Stomach (tissue), 9 donors: Measurements from ENCODE around the gene BTG2. TPM values are rescaled to one million over a fixed set of nuclear protein-coding genes. Genes with fewer than 3 reads are reported as not detected.

Source experiments
- DNase-seq, 2 donors: peaks; one replicate each; pipeline versions ENCODE4 v3.0.0 to v3.0.0-alpha.2; 2013 to 2019
- H3K27ac ChIP-seq, 5 donors: fragments of 200-600 bp in 4 of 5; sonication (generic) in 4 of 5; one replicate each; pipeline ENCODE4 v1.5.1; 2013 to 2019; ENCODE audit warnings: mild to moderate bottlenecking in 1 of 5, moderate library complexity in 1 of 5
- H3K27me3 ChIP-seq, 3 donors: fragments of 200-600 bp; sonication (generic); one replicate each; pipeline ENCODE4 v1.5.1; 2017 to 2019; ENCODE audit warnings: mixed run types in 1 of 3
- H3K36me3 ChIP-seq, 4 donors: fragments of 200-600 bp; sonication (generic); 1 replicate in 3 of 4; 2 replicates in 1 of 4; pipeline ENCODE4 v1.5.1; 2016 to 2019
- H3K4me1 ChIP-seq, 4 donors: fragments of 200-600 bp; sonication (generic); one replicate each; pipeline ENCODE4 v1.5.1; 2016 to 2019
- H3K4me3 ChIP-seq, 4 donors: fragments of 200-600 bp; sonication (generic) in 3 of 4; one replicate each; pipeline ENCODE4 v1.5.1; 2016 to 2019; ENCODE audit warnings: mild to moderate bottlenecking in 1 of 4
- H3K9me3 ChIP-seq, 4 donors: fragments of 200-600 bp; sonication (generic); one replicate each; pipeline ENCODE4 v1.5.1; 2016 to 2019
- CTCF ChIP-seq, 7 experiments: fragments of 450-650 bp in 4 of 7; fragments of 200-600 bp in 3 of 7; sonication (generic) in 3 of 7; IDR thresholded peaks; one replicate each; pipeline ENCODE4 v1.5.1; 2016 to 2019; ENCODE audit warnings: antibody characterized with exemption in 7 of 7, control low read depth in 2 of 7, mild to moderate bottlenecking in 1 of 7
- EP300 ChIP-seq: sonication (generic); formaldehyde crosslinking; IDR thresholded peaks from one replicate; pipeline ENCODE4 v1.6.1; 2017; ENCODE audit warnings: antibody characterized with exemption
- POLR2A ChIP-seq, 4 donors: fragments of 450-650 bp; IDR thresholded peaks; one replicate each; pipeline ENCODE4 v1.6.1; 2016; ENCODE audit warnings: antibody characterized with exemption in 4 of 4, control low read depth in 2 of 4, mild to moderate bottlenecking in 1 of 4, moderate library complexity in 1 of 4
- POLR2AphosphoS5 ChIP-seq, 3 donors: sonication (generic); formaldehyde crosslinking; IDR thresholded peaks; one replicate each; pipeline ENCODE4 v1.6.1; 2016; ENCODE audit warnings: antibody characterized with exemption in 3 of 3
- WGBS, 5 donors: extraction: QIAGEN DNeasy Blood & Tissue Kit in 3 of 5; methylation state at CpG; one replicate each; pipeline versions ENCODE4 v1.1.5 to v1.1.7; 2013 to 2018; 5-methylcytosine and 5-hydroxymethylcytosine counted together
- intact Hi-C: fragments of 100-400 bp; cut with DNase I; formaldehyde crosslinking; loops from one replicate; pipeline ENCODE4 v1.15.1; 2023; ENCODE audit warnings: low total_unique reads
- polyA plus RNA-seq, 3 donors: library from polyadenylated mRNA; stranded (reverse); fragments of 200-250 nt; gene quantifications; one replicate each; pipeline ENCODE4 v1.2.3, GENCODE V29; 2013
- total RNA-seq, 5 donors: library from RNA; depleted of rRNA; stranded (reverse); fragments of >200 nt; gene quantifications; one replicate each; pipeline versions ENCODE4 v1.1.0 to v1.2.3, GENCODE V29; 2014 to 2016
- donor health status: healthy with polysubstance abuse.
- donor health status: Bipolar disorder and iron deficiency.
- donor health status: healthy.

BTG2 gene
- total and polyA plus RNA-seq, 8 donors = 46.4 to 231 (median 87.4) TPM

- Histone ChIP-seq H3K36me3 (peaks cover 0 to 16% (median 10%) of the 10 kb centered on the region in 4 donors), H3K9me3 (no peaks in the 10 kb centered on the region), H3K27ac (peak overlapping the region in 4 of 5 donors; percentile 30 to 48 (median 38)), H3K27me3 (no peaks in the 10 kb centered on the region), H3K4me3 (no peak overlapping the region), H3K4me1 (peaks cover 30 to 77% (median 54%) of the 10 kb centered on the region in 4 donors)
- DNase-seq = no peak
- peak in 1 of 7 experiments; percentile 6 for TF ChIP-seq CTCF (IDR thresholded peaks at IDR 0.05)
- TF ChIP-seq POLR2AphosphoS5 (IDR thresholded peaks at IDR 0.05) = no peak
- intact Hi-C loops = loop anchor here (5.0 kb wide), 1 partner anchor 96 kb away; no protein-coding TSS in a partner anchor
- WGBS, 5 donors = 40 to 66% (median 50%) methylated on average over 7 of the region's 7 CpGs
Observed at GRCh38 chr1:203346060-203346768, 40.9 kb downstream of the BTG2 start.

- intact Hi-C loops = loop anchor here (5.0 kb wide), 1 partner anchor 96 kb away; no protein-coding TSS in a partner anchor
- 48 to 77% (median 61%) methylated on average over 3 of the region's 3 CpGs for WGBS, 5 donors
- H3K4me3 ChIP-seq = no peak overlapping the region
- H3K4me1 ChIP-seq = peaks cover 32 to 82% (median 58%) of the 10 kb centered on the region in 4 donors
- DNase-seq = no peak
- no peaks in the 10 kb centered on the region for H3K27me3 ChIP-seq
- H3K9me3 ChIP-seq = no peaks in the 10 kb centered on the region
- H3K36me3 ChIP-seq = peaks cover 0 to 11% (median 8%) of the 10 kb centered on the region in 4 donors
- TF ChIP-seq POLR2AphosphoS5 (IDR thresholded peaks at IDR 0.05) (no peak), EP300 (no peak), CTCF (IDR thresholded peaks at IDR 0.05) (no peak), POLR2A (IDR thresholded peaks at IDR 0.05) (no peak)
- peak overlapping the region in 1 of 5 donors; percentile 48 for H3K27ac ChIP-seq
Observed at GRCh38 chr1:203346769-203347102, 41.4 kb downstream of the BTG2 start.

- intact Hi-C loops = loop anchor here (5.0 kb wide), 1 partner anchor 93 kb away; no protein-coding TSS in a partner anchor
- no peak overlapping the region for H3K4me3 ChIP-seq
Observed at GRCh38 chr1:203349166-203349565, 43.8 kb downstream of the BTG2 start.

More at GRCh38 chr1:203349166-203349565, 43.8 kb downstream of the BTG2 start:
- Histone ChIP-seq H3K27me3 (no peaks in the 10 kb centered on the region), H3K36me3 (peaks cover 0 to 7% (median 6%) of the 10 kb centered on the region in 4 donors), H3K4me1 (peaks cover 18 to 65% (median 50%) of the 10 kb centered on the region in 4 donors), H3K27ac (peak overlapping the region in 3 of 5 donors; percentile 80 to 87 (median 84)), H3K9me3 (no peaks in the 10 kb centered on the region)
- no peak for TF ChIP-seq POLR2AphosphoS5 (IDR thresholded peaks at IDR 0.05)
- TF ChIP-seq POLR2A (IDR thresholded peaks at IDR 0.05) = no peak
- TF ChIP-seq CTCF (IDR thresholded peaks at IDR 0.05) = no peak
- TF ChIP-seq EP300 = no peak
- WGBS, 5 donors = 93 to 100% (median 100%) methylated on average over 1 of the region's 1 CpG
- DNase-seq = no peak
